SHP77 (cell line): ENCODE data around the gene MAK.
"Not testable (repeated sequence)": the region's sequence is repeated elsewhere in the genome, so short reads cannot be mapped to it uniquely, and the experiment has no call there.

Experiments used
- DNase-seq, 2 experiments: peaks; one replicate each; lab custom pipeline; 2025; lab: John Stamatoyannopoulos, UW

Gene MAK

DNA sequence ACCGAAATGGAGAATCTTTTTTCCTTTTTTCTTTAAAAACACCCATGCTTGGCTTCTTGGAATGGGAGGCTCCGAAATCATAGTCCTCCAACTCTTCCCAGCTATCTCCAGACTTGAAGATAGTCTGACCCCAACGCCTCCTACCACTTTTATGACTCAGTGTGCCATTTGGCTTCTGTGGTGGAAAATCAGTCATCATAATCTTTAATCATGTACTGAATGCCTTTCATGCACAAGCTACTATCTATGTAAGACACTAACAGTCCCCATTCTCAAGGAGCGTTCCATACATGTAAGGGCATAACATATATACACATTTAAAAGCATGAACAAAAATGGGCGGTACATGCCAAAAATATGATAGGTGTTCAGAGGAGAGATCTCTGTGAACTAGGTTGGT lies 46.7 kb downstream of the MAK start:
- no peak for DNase-seq

DNA sequence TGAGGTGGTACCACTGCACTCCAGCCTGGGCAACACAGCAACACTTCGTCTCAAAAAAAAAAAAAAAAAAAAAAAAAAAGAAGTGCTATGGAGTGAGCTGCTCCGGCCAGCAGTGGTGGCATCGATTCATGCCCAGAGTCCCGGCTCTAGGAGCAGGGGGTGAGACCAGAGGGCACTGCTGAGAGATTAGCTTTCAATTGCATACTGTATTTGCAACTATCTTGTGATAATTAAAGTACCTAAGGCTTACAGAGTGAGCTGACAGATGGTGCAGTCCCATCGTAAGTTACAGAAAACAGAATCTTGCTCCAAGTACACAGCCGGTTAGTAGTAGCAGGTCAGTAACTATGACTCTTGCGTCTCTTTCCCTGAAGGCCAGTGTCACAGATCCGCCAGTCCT lies 59.3 kb downstream of the MAK start:
- no peak for DNase-seq

- DNase-seq: no peak
Measured at GRCh38 chr6:10778230-10778629, 60.1 kb downstream of the MAK start.

DNA sequence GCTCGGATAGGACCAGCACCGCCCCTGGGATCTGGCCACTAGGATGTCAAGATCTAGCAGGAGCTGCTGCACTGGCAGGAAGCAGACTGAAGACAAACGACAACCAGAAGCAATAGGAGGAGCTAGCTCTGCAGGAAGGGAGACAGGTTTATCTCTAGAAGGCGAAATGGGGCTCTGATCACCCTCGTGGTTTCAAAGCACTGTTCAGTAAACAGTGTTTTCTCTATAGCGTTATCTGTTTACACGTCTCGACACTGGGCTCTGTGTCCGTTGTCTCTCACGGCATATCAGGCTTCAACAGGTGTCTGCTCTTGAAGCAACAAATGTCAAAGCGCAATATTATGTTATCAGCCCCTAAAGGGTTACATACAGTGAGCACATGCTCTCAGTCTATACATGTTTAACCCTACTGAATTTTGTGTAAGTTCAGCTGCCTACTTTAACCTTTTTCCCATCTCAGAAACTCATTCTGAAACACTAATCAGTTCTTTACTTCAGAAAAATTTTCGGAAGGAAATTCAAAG lies 66.9 kb downstream of the MAK start:
- DNase-seq: no peak

DNA sequence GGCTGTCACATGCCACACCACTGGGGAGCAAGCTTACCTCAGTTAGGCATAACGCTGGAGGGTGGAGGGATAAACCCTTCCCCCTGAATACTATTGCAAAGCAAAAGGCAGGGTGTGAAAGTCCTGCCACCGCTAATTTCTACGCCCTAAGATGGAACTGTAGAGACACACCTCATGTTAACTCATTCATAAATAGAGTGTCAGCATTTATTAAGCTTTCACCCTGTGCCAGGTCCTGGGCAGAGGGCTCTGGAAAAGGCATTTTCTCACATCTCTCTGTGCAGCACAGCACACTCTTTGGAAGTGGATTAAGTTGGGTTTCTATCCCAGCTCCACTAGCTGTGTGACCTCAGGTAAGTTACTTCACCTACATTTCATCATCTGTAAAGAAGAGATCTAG lies 68.9 kb downstream of the MAK start:
- DNase-seq: no peak

DNA sequence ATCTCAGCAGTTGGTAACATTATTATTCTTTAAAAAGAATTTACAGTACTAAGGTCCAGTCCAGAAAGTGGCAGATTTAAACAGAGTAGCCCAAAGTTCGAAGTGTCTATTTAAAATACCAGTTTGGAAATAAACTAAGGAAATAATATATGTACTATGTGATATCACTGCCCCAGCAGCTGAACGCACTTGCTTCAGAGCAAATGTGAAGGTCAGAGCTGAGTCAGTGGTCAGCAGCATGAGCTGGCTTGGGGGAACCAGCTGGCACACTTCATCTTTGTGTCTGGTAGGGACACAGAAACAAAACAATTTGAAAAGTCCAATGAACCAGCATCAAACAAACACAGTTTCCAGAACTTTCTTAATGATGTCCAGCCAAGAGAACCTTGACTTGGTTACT lies 75.3 kb downstream of the MAK start:
- no peak for DNase-seq

- DNase-seq: no peak
Measured at GRCh38 chr6:10759884-10760329, 78.4 kb downstream of the MAK start.

- DNase-seq: peak; percentile 7 to 20
Measured at GRCh38 chr6:10759312-10759839, 79.0 kb downstream of the MAK start.

- no peak for DNase-seq
Measured at GRCh38 chr6:10756085-10756484, 82.3 kb downstream of the MAK start.

DNA sequence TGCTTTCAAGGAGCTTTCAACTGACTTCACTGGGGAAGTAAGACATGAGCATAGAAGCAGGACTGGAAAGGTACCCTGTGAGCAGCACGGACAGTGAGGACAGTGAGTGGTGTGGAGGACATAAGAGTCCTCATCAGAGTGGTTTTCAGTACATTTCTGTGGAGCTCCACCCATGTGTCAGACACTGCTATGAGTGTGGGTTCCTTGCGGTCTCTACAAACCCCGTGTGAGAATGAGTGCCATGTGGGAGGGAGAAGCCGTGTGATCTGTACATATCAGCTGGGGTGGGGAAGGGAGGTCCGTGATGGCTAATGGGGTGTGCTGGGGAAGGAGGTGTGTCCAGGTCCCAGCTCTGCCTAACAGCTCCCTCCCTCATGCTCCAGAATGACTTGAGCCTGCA lies 86.6 kb downstream of the MAK start:
- DNase-seq: not testable (repeated sequence)

DNA sequence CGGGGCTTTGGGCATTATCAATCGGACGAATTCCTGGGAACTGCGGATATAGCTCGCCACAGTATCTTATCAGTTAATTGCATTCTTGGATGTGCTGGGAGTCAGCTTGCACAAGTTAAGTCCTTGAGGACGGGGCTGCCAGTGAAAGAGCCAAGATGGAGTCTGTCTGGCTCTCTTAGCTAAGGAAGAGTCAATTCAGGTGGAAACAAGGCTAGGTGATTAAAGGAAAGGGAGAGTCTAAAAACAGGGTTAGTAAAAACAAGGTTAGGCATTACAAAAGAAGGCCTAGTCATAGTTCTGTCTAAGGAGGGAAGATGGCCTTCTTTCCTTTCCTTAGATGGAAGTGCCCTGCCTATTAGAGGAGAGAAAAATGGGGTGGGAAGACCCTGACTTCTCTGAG lies 87.8 kb downstream of the MAK start:
- not testable (repeated sequence) for DNase-seq

DNA sequence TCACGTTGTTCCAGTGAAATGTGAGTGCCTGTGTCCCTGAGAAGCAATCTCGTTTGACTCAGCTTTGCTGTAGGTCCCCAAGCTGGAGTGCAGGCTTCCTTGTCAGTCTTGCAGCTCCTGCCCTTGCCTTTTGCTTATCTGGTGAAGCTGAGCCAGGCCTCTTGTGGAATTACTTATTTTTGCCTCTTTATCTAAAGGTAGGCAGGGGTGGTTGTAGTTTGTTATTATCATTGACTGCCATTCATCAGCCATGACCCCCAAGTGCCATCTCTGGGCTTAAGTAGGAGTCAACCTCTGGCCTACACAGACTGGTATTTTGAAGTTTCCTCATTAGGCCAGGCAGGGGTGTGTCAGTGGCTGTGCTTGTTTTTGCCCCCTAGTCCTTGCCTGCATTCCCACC lies 88.6 kb downstream of the MAK start:
- no peak for DNase-seq

GRCh38 chr6:10747251-10747972 lies 90.9 kb downstream of the MAK start, which contains the start of gene TMEM14B:
TSS of gene TMEM14B (plus strand) at chr6:10747805. CDS start at chr6:10749246, 1,441 bp downstream.
- DNase-seq: peak; percentile 96 to 98

- no peak for DNase-seq
Measured at GRCh38 chr6:10746915-10747250, 91.5 kb downstream of the MAK start.

DNA sequence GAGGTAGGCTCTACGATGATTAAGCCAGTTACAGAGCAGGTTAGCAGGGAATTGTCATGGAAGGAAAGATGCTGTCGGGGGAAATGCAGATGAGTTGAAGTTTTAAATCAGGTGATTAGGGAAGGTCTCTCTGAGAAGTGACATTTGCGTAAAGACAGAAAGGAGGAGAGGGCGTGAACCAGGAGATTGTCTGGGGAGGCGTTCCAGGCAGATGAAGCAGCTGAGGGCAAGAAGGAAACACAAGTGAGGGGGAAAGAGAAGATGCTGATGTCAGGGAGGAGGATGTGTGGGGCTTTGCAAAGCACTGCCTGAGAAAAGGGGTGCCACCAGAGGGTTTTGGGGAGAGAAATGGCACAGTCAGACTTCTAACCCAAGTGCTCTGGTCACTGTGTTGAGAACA lies 93.2 kb downstream of the MAK start:
- no peak for DNase-seq

GRCh38 chr6:10743515-10743914 lies 94.8 kb downstream of the MAK start:
- no peak for DNase-seq

GRCh38 chr6:10742251-10742650 lies 96.1 kb downstream of the MAK start:
- no peak for DNase-seq

GRCh38 chr6:10741643-10742042 lies 96.7 kb downstream of the MAK start:
- not testable (repeated sequence) for DNase-seq

DNA sequence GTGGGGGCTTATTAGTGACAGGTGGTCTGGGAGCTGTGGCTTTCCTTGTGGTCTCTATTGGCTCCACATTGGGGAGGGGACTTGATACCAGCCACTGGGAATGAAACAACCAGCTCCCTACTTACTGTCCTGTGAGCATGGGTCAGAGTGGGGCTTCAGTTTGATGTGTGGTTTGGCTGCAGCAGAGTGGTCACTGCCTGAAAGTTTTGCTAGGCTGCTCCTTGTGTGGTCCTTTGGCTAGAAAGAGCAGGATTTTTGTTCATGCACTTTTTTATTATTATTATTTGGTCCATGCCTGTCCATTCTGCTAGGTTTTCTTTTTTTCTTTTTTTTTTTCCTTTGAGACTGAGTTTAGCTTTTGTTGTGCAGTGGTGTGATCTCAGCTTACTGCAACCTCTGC lies 98.3 kb downstream of the MAK start:
- no peak for DNase-seq

DNA sequence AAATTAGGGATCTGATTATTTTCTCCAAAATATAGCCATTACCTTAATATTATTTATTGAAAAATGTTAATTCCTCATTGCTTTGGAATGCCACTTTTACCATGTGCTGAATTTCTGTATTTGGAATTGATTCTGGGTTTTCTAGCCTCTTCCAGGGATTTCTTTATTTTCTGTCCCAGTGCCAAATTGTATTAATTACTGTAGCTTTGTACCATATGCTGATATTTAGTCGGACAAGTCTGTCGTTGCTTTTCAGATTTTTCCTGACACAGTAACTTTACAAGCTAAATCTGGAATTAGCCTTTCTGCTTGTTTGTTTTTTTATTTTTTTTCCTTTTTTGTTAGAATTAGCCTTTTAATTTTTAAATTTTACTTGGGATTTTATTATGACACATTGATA lies 101.6 kb downstream of the MAK start:
- no peak for DNase-seq

GRCh38 chr6:10733863-10734262 lies 104.5 kb downstream of the MAK start:
- DNase-seq: no peak

DNA sequence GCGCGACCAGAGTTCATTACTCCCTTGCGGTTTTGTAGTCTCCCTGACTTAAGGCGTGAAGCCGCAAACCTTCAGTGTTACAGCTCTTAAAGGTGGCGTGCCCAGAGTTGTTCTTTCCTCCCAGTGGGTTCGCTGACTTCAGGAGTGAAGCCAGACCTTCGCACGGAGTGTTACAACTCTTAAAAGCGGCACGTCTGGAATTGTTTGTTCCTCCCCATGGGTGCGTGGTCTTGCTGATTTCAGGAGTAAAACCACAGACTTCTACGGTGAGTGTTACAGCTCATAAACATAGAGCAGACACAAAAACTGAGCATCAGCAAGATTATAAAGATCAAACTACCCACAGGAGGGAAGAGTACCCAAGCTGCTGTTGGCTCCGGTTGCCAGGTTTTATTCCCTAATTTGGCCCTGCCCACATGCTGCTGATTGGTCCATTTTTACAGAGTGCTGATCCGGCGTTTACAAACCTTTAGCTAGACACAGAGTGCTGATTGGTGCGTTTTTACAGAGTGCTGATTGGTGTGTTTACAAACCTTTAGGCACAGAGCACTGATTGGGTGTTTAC lies 105.1 kb downstream of the MAK start:
- DNase-seq: no peak

DNA sequence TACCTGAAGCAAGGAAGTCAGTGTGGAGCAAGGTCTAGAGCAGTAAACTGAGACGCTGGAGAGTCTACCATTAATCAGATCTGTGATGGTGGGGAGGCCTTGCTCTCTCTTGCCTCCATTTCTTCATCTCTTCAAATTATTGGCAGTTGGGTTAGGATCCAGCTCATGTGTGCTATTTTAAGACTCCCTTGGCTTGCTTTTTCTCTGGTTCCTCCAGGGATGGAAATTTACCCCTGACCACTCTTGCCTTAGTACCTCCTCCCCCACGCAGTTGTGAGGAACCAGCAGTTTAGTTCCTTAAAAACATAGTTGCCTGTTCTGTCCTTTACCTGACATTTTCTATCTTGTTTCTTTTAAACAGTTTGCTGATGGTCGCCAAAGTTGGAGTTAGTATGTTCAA lies 108.1 kb downstream of the MAK start:
- DNase-seq: no peak

DNA sequence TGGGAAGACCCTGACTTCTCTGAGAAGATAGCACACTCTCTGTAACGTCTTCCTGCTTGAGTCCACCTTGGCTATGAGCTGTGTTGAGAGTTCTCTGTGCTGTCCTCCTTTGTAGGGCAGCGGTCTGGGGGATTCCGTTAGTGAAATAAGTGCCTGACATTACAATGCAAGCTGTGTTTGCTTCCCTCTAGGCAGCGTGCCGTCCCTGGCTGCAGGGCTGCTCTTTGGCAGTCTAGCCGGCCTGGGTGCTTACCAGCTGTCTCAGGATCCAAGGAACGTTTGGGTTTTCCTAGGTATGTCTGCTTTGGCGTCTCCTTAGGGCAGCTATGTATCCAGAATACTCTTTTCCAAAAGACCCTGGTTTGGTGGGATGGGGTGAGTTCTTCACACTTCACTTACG lies 112.6 kb downstream of the MAK start:
- DNase-seq: no peak
